Measurements from ENCODE around the gene CENPB.

- TF ChIP-seq CTCF (conservative IDR thresholded peaks at IDR 0.05; ENCODE audit: low read depth, low read length) = no peak
- TF ChIP-seq NFE2L2 (IDR thresholded peaks at IDR 0.05; ENCODE audit: low read depth, low read length) = no peak
- no peak for TF ChIP-seq ELK1 (IDR thresholded peaks at IDR 0.05; ENCODE audit: borderline replicate concordance, low read depth, low read length)
- TF ChIP-seq BHLHE40 (IDR thresholded peaks at IDR 0.05; ENCODE audit: low read depth, low read length) = no peak
Measured at GRCh38 chr20:3755814-3756480, 30.6 kb downstream of the CENPB start.

Data from IMR-90 (cell line).